GM12874 (cell line): ENCODE measurements around the gene BRINP3.

Experiments
- CTCF ChIP-seq: IDR thresholded peaks from 2 replicates; pipeline ENCODE4 v1.5.1; 2011; ENCODE audit warnings: low read depth, mild to moderate bottlenecking, control low read depth, low read length, moderate library complexity; ENCODE audit not compliant: insufficient read depth

The BRINP3 gene

GRCh38 chr1:190154744-190155143, 322.9 kb downstream of the BRINP3 start:
- no peak for TF ChIP-seq CTCF

- TF ChIP-seq CTCF: no peak
Measured at GRCh38 chr1:190147616-190148015, 330.0 kb downstream of the BRINP3 start.

GRCh38 chr1:190144650-190145049, 333.0 kb downstream of the BRINP3 start:
- no peak for TF ChIP-seq CTCF

GRCh38 chr1:190140644-190141043, 337.0 kb downstream of the BRINP3 start:
- no peak for TF ChIP-seq CTCF

- no peak for TF ChIP-seq CTCF
Measured at GRCh38 chr1:190138702-190139101, 339.0 kb downstream of the BRINP3 start.

GRCh38 chr1:190138266-190138665, 339.4 kb downstream of the BRINP3 start:
- TF ChIP-seq CTCF: no peak

GRCh38 chr1:190129366-190129765, 348.3 kb downstream of the BRINP3 start:
- no peak for TF ChIP-seq CTCF

- no peak for TF ChIP-seq CTCF
Measured at GRCh38 chr1:190126728-190127127, 350.9 kb downstream of the BRINP3 start.
